Osteocyte (in vitro differentiated cells): ENCODE data around the gene HIRA. TPM values are rescaled to one million over a fixed set of nuclear protein-coding genes. Genes with fewer than 3 reads are reported as not detected.
"Not testable (repeated sequence)": the region's sequence is repeated elsewhere in the genome, so short reads cannot be mapped to it uniquely, and the experiment has no call there.

Experiments used
- DNase-seq: peaks from one replicate; pipeline ENCODE4 v3.0.0; 2021; ENCODE audit warnings: mixed read lengths; ENCODE audit not compliant: unreplicated experiment; ENCODE audit errors: extremely low spot score
- H3K27ac Mint-ChIP-seq: one replicate; pipeline ENCODE4 v1.8.0; 2021; ENCODE audit warnings: mild to moderate bottlenecking, mixed read lengths; ENCODE audit not compliant: unreplicated experiment
- H3K27me3 Mint-ChIP-seq: one replicate; pipeline ENCODE4 v1.8.0; 2021; ENCODE audit warnings: mixed read lengths; ENCODE audit not compliant: unreplicated experiment
- H3K36me3 Mint-ChIP-seq: one replicate; pipeline ENCODE4 v1.8.0; 2021; ENCODE audit warnings: mixed read lengths; ENCODE audit not compliant: unreplicated experiment
- H3K4me1 Mint-ChIP-seq: one replicate; pipeline ENCODE4 v1.8.0; 2021; ENCODE audit warnings: mixed read lengths; ENCODE audit not compliant: unreplicated experiment
- H3K4me3 Mint-ChIP-seq: one replicate; pipeline ENCODE4 v1.8.0; 2021; ENCODE audit warnings: mild to moderate bottlenecking, moderate library complexity, mixed read lengths; ENCODE audit not compliant: unreplicated experiment
- H3K9me3 Mint-ChIP-seq: one replicate; pipeline ENCODE4 v1.8.0; 2021; ENCODE audit warnings: mixed read lengths; ENCODE audit not compliant: unreplicated experiment
- CTCF ChIP-seq: fragments of 200-600 bp; sonication (generic); IDR thresholded peaks from 2 replicates; pipeline ENCODE4 v1.5.0; 2021; ENCODE audit warnings: antibody characterized with exemption, mild to moderate bottlenecking, moderate library complexity
- total RNA-seq: library from RNA; stranded (reverse); gene quantifications from 2 replicates; pipeline ENCODE4 v1.2.1, GENCODE V29; 2021

HIRA gene
- total RNA-seq, 1 donor from 2014 or later: 33.2 TPM

GRCh38 chr22:19446603-19447329 is 15.2 kb upstream of the HIRA start:
- H3K27me3 Mint-ChIP-seq: no peaks in the 10 kb centered on the region
- peaks cover 23% of the 10 kb centered on the region for H3K36me3 Mint-ChIP-seq
- peaks cover 26% of the 10 kb centered on the region for H3K4me1 Mint-ChIP-seq
- H3K27ac Mint-ChIP-seq: peak overlapping the region; percentile 84
- H3K4me3 Mint-ChIP-seq: peak overlapping the region; percentile 96
- no peaks in the 10 kb centered on the region for H3K9me3 Mint-ChIP-seq
- TF ChIP-seq CTCF: no peak
- no peak for DNase-seq

- not testable (repeated sequence) for H3K27ac Mint-ChIP-seq, H3K4me3 Mint-ChIP-seq, DNase-seq, H3K27me3 Mint-ChIP-seq, H3K9me3 Mint-ChIP-seq
- H3K4me1 Mint-ChIP-seq: peaks cover 26% of the 10 kb centered on the region
- peaks cover 18% of the 10 kb centered on the region for H3K36me3 Mint-ChIP-seq
These were observed 13.9 kb upstream of the HIRA start for GRCh38 chr22:19445279-19445982.

- TF ChIP-seq CTCF: no peak
- Mint-ChIP-seq H3K27me3 (no peaks in the 10 kb centered on the region), H3K4me3 (no peak overlapping the region), H3K4me1 (peaks cover 25% of the 10 kb centered on the region), H3K27ac (no peak overlapping the region), H3K36me3 (peaks cover 12% of the 10 kb centered on the region), H3K9me3 (no peaks in the 10 kb centered on the region)
- no peak for DNase-seq
These were observed 12.1 kb upstream of the HIRA start for GRCh38 chr22:19443544-19444211.

DNA sequence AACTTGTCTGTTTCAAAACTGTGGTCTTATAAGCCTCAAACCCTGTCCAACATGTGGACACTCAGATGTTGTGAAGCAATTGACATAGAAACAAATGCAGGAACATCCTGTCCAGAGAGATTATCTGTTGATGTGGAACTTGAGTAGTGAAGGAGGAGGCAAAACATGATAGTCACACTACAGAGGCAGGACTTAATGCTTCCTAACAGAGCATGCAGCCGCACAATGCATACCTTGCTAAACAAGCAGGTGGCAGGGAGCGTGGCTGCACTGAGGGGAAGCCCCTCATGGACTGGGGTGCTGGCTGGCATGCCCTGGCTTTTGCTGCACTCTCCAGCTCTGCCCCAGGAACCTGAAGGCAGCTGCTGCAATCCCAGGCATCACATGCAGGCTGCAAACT is 10.6 kb upstream of the HIRA start:
- H3K27ac Mint-ChIP-seq: no peak overlapping the region

More for the DNA sequence above, 10.6 kb upstream of the HIRA start:
- H3K4me1 Mint-ChIP-seq: peaks cover 17% of the 10 kb centered on the region
- no peak for TF ChIP-seq CTCF
- no peaks in the 10 kb centered on the region for H3K27me3 Mint-ChIP-seq
- H3K9me3 Mint-ChIP-seq: no peaks in the 10 kb centered on the region
- H3K4me3 Mint-ChIP-seq: no peak overlapping the region
- DNase-seq: no peak
- H3K36me3 Mint-ChIP-seq: peaks cover 12% of the 10 kb centered on the region
